H1 (cell line): Measurements from ENCODE around the gene FRMD4A. TPM values are rescaled to one million over a fixed set of nuclear protein-coding genes. Genes with fewer than 3 reads are reported as not detected.

ENCODE experiments used
- POLR2A ChIP-seq, 2 experiments: IDR thresholded peaks; 1 replicate in 1 of 2; 2 replicates in 1 of 2; pipeline ENCODE4 v1.6.1; 2011; ENCODE audit warnings: low read depth in 2 of 2, low read length in 2 of 2, mild to moderate bottlenecking in 2 of 2; ENCODE audit errors: control extremely low read depth in 1 of 2
- YY1 ChIP-seq: IDR thresholded peaks from 2 replicates; pipeline ENCODE4 v1.6.1; 2011; ENCODE audit warnings: low read depth, mild to moderate bottlenecking, low read length
- polyA plus RNA-seq, 7 experiments: library from polyadenylated mRNA; depleted of rRNA in 3 of 7; stranded (reverse) in 5 of 7; unstranded in 2 of 7; fragments of >200 nt in 5 of 7; fragments of 200-250 nt in 2 of 7; gene quantifications; 1 replicate in 5 of 7; 2 replicates in 1 of 7; 4 replicates in 1 of 7; pipeline versions ENCODE4 v1.2.1 to v1.2.3, GENCODE V29; 2011 to 2013; ENCODE audit warnings: missing spikeins in 2 of 7, mixed read lengths in 2 of 7
- total RNA-seq: library from RNA; stranded (reverse); fragmentation: NEBNext Ultra II Directional; extraction: Animal tissue kit (Norgen Biotek cat#: 25700); gene quantifications from 2 replicates; pipeline ENCODE4 v1.2.1, GENCODE V29; 2021

The FRMD4A gene
- total and polyA plus RNA-seq, 2 of the 8 experiments (the other 6 are each of a cell fraction or from before 2014, with no cell fraction given) = 38.6 to 39.6 TPM

DNA sequence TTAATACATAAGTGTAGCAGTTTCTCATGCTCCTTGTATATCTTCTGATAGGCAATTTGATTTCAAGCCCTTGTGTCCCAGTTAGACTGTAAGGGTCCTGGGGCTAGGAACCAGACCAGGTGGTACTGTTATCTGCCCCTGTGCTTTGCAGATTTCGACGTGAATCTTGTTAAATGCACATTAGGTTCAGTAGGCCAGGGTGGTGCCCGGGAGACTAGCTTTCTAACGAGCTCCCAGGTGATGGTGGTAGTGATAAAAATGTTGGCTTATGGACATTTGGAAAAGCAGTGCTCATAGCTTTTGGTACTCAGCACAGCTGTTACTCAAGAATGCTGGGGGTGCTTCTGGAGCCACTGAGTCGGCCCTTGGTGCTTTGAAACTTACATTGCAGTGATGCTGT, 679.8 kb downstream of the FRMD4A start (continued):
- TF ChIP-seq YY1 (no peak), POLR2A (IDR thresholded peaks at IDR 0.05; ENCODE audit: control extremely low read depth in 1 of 2, low read depth in 2 of 2, low read length in 2 of 2) (no peak)
